EL (cell line): Measurements from ENCODE around the gene ERCC2.
"Not testable (repeated sequence)": the region's sequence is repeated elsewhere in the genome, so short reads cannot be mapped to it uniquely, and the experiment has no call there.

Experiments
- DNase-seq: peaks from one replicate; pipeline ENCODE4 v3.0.0-alpha.2; 2016

Gene ERCC2

DNA sequence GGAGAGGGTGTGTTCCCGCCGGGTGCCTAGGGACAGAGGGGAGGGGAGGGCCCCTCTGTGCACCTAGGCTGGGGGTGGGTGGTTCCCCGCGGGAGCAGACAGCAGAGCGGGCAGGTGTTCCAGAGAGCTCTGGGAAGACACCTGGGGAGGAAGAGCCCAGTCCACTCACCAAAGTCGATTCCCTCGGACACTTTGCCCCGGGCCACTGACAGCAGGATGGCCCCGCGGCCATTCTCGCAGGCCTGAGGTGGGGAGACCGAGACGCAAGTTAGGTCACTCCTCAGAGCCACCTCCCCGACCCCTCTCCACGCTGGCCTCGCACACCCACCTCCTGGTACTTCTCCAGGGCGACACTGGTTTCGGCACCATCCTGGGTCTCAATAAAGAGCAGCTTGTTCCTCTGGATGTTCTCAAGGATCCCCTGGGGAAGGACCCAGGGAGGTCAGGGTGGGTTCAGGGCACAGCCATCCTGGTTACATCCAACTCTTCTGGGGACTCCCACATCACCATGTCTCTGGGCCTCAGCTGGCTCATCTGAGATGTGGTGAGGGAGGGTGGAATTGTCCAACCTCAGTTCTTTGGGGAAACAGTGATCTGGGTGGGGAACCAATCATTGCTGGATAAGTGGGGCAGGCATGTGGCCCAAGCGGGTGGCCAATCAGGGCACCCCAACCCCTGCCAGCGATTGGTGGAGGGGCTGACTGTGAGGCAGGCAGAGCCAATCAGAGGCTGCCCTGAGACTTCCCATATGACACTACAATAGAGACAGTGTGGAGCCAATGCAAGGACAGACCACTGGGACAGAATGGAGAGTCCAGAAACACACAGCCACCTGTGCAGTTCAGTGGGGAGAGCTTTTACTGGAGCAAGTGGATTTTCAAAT, 17.2 kb downstream of the ERCC2 start:
- no peak for DNase-seq

DNA sequence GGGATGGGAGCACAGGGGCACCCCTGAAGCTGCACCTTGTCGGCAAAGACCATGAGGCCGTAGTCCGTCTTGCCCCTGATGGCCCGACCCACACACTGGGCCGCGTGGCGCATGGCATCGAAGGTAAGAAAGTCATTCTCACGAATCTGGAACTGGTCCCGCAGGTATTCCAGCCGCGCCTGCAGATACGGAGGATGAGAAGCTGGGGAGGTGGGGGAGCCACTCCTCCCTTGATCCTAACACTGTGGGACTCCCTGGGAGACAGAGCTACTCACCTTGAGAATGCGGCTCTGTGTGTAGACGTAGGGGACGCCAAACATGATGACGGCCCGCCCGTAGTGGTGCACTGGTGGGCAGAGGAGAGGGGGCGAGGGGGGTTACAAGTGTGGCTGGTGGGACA, 17.9 kb downstream of the ERCC2 start:
- no peak for DNase-seq

DNA sequence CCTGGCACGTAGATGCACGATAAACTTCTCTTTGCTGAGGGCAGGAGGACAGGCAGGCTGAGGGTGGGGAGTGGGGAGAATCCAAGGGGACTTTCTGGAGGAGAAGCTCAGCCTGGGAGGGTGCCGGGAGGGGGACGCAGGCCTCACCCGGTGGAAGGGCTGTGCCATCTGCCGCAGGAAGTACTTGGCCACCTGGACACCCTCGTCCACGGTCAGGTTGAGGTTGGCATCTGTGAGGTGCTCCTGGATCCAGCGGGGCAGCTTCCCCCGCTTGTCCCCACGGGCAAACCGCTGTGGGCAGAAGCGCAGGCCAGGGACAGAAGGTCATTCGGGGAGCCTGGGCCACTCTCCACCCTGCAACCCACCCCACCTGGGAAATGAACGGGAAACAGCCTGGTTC, 18.3 kb downstream of the ERCC2 start:
- DNase-seq: no peak

DNA sequence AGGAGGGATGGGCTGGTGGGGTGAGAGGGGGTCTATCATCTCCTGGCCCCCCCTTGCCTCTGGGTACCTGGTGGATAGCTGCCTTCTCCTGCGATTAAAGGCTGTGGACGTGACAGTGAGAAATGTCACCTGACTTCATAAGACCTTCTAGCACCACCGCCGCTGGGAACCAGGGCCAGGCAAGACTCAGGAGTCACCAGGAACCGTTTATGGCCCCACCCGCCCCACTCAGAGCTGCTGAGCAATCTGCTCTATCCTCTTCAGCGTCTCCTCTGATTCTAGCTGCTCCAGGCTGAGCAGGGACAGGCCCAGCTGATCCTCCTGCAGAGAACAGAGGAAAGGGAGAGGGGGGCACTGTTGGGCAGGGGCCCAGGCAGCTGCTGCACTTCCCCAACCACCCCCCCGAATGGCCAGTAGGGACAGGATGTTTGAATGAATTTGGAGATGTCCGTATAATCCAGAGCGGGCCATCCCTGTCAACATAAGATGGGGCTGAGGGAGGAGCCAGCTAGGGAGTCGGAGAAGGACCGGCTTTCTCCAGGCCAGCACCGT, 18.9 kb downstream of the ERCC2 start:
- no peak for DNase-seq

DNA sequence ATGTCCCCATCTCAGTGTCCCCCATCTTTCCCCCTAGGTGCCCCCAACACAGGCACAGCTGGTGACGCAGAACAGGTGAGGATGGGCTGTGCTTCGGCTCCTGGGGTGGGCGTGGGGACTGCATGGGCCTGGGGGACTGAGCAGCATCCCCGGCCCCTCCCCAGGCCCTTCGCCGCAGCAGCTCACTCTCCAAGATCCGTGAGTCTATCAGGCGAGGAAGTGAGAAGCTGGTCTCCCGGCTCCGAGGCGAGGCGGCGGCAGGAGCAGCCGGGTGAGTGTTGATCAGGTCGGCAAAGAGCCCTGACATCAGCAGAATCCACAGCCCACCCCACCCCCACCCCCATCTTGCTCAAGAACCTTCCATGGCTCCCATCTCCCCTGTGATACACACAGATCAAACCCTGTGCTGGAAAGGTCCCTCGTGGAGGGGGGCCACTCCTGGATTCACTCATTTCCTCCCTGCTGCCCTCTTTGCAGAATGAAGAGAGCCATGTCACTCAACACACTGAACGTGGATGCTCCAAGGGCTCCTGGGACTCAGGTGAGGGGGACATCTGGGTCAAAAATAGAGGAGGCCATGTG, 19.8 kb downstream of the ERCC2 start:
- DNase-seq: no peak

DNA sequence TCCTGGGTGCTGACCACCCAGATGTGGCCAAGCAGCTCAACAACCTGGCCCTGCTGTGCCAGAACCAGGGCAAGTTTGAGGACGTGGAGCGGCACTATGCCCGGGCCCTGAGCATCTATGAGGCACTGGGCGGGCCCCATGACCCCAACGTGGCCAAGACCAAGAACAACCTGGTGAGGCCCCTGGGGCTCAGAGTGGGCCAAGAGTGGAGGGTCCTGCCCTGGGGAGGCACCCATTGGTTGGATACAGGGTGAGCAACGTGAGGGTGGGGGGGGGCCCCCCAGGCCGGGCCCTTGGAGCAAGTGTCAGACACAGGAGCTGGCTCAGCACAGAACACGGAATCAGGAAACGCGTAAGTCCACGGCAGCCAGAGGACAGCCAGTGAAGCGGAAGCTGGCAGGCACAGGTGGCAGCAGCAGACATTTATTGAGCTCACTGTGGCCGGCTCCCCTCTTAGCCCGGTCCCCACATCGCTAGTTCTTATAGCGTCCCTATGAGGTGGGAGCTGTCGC, 20.9 kb downstream of the ERCC2 start:
- DNase-seq: no peak

DNA sequence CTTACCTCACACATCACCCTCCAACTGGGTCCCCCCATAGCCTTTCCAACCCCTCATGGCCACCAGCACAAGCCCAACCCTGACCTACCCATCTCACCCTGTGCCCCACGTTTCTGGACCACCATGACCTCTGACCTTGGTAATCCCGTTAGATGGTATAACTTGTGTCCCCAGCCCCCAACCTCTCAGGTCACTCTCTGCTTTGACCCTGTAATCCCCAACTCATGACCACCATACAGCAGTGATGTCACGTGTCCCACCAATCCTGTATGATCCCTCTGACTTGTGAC, 21.3 kb downstream of the ERCC2 start:
- no peak for DNase-seq

DNA sequence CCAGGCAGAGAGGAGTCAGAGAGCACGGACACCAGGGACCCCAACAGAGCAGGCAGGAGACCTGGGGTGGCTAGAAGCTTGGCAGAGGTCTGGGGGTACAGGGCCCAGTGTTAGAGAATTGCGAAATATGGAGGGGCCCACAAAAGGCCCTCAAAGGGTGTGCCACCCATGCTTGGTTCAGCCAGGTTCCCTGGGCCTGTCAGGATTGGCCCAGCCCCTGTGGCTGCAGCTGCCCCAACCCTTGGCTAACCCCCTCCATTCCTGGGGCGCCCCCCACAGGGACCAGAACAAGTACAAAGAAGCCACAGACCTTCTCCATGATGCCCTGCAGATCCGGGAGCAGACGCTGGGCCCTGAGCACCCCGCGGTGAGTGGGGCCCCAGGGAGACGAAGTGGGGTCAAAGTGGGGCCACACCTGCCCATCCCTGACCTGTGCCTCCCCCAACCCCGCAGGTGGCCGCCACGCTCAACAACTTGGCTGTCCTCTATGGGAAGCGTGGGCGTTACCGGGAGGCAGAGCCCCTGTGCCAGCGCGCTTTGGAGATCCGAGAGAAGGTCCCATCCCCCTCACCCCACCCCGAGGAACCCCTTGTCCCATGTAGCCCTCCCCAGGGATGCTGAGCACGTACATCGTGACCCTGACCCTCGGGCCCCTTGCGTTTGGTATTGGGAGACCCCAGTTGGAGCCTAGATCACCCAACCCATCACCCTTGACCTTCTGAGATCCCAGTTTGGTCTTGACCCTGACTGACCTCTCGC, 21.8 kb downstream of the ERCC2 start:
- DNase-seq: no peak

DNA sequence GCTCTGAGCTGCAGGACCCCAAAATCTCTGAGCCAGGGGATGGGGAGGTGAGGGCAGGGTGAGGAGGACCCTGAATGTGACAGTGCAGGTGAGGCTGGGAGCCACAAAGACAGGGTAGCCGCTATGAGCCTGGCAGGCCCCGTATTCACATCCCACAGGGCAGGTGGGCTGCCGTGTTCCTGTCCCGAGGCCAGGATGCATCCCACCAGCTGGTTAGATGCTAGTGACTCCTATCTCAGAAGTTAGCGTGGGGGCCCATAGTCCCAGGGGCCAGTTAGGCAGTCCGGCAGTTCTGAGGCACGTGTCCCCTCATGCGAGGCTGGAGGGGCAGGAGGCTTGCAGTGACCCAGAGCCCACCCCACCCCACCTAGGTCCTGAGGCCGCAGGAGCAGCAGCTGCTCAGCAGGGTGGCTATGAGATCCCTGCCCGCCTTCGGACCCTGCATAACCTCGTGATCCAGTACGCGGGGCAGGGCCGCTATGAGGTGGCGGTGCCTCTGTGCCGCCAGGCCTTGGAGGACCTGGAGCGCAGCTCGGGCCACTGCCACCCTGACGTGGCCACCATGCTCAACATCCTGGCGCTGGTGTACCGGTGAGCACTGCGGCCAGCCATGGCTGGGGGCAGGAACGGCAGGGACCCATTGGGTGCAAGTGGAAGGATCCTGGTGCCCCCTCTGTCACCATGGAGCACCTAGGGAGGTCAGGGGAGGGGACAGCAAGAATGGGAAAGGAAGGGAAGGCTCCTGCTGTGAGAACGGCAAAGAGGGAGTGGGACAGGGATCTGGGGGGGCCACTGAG, 22.6 kb downstream of the ERCC2 start:
- DNase-seq: no peak

DNA sequence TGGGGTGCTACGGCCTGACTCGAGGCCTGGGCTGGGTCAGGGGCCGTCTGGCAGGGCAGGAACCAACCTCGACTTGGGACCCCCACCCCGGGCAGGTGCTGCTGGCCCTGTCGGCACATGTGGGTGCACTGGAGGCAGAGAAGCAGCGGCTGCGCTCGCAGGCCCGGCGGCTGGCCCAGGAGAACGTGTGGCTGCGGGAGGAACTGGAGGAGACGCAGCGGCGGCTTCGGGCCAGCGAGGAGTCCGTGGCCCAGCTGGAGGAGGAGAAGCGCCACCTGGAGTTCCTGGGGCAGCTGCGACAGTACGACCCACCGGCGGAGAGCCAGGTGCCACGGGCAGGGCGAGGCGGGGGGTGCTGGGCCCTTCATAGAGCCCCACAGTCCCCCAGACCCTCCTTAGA, 23.9 kb downstream of the ERCC2 start:
- no peak for DNase-seq

DNA sequence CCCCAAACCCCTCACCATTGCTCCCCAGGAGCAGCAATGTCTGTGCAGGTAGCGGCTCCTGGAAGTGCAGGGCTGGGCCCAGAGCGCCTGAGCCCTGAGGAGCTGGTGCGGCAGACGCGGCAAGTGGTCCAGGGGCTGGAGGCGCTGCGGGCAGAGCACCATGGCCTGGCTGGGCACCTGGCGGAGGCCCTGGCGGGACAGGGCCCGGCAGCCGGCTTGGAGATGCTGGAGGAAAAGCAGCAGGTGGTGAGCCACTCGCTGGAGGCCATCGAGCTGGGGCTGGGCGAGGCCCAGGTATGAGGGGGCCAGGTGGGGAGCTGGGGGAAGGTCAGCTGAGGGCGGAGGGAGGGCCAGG, 24.9 kb downstream of the ERCC2 start:
- DNase-seq: no peak

DNA sequence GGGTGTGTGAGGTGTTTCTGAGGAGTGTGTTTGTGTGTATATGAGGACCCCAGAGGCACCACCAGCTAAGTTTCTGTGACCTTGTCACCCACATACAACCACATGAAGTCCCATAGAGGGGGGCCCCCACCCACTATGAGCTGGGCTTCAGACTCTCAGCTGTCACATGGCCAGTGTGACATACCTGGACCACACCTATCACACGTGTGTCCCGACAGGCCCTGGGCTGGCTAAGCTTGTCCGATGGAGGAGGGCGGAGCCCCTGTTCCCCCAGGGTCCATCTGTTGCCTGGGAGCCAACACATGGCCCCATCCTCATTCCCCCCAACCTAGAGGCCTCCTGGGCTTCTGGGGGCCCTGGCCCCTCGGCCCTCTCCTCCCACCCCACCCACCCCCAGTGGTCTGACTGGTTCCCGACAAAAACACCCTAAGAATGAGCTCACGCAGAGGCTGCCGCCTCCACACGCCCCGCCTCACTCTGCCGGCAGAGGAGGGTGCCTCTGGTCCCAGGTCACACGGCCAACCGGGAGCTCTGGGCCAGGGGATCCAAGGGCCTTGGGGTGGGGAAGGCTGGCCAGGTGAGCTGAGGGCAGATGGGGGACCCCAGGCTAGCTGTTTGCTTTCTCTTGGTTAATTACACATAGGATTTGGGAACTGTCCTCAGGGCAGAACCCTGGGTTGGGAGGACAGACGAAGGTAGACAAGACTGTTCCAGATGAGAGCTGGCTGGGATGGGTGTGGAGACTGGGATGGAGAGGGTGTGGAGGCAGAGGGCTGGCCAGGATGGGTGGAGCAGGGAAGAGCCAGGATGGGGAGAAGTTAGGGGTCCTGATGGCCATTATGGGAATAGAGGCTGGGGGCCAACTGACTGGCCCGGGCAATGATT, 25.5 kb downstream of the ERCC2 start:
- no peak for DNase-seq

DNA sequence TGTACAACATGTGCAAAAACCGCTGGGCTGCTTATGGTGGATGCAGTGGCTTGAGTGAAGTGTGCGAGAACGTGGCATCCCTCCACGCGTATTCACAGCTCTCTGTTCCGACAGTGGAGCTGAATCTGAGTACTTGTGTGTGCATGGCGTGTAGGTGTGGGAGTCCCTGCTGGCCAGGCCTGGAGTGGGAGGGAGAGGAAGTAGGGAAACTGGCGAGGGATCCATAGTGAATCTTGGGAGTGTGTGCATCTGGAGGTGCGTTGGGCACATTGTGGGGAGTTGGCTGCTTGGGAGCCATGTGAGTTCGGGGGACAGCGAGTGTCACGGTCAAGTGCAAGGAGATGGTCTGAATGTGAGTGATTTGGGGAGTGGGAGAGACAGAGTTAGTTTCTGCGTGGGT, 27.5 kb downstream of the ERCC2 start:
- DNase-seq: no peak

DNA sequence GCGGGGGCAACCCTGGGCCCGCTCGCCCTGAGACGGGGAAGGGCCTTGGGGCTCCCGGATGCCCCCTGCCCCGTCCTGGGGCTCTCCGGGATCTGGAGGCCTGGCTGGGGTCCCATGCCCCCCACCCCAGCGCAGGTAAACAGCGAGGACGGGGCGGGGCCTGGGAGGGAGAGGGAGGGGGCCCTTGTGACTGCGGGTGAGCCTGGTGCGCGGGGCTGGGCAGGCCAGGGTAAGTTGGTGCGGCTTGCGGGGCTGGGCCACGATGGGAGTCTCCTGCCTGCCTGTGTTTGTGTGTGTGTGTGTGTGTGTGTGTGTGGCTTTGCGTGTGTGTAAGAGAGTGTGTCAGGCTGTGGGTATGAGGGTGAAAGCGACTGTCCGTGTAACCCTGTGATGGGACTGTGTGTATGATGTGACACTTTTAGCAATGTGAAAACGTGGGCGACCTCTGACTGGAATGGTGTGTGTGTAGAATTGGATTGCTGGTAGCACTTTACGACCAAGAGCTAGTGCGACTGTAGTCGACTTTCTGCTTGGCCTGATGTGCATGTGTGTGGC, 29.4 kb downstream of the ERCC2 start:
- no peak for DNase-seq

DNA sequence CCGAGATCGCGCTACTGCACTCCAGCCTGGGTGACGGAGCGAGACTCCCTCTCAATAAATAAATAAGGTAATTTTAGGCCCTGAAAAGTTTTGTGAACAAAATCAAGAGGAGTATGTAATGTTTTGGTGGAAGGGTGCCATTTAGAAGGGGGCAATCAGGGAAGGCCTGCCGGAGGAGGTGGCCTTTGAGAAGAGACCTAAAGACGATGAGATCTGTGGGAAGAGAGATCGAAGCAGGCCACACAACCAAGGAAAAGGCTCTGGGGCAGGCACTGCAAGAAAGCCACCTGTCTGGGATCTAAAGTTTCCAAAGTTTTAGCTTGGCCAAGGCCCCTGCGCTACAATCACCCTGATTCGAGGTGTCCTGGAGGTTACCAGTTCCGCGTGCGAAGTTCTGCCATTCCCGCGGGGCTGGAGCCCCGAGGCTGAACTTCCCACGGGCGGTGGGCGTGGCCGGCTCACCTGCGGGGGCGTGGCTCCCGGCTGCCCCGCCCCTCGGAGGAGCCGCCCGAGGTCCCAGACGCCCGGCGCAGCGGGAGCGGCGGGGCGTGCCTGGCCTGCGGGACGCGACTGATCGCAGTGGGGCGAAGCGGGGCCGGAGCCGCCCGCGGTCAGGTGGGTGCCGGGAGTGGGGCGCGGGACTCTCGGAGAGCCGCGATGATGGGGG, 30.0 kb downstream of the ERCC2 start, which contains the start of gene KLC3:
KLC3 (plus strand) TSS at position 519 of the 667 bp plus-strand sequence. CDS start 4,792 bp downstream, outside the sequence.
- no peak for DNase-seq

DNA sequence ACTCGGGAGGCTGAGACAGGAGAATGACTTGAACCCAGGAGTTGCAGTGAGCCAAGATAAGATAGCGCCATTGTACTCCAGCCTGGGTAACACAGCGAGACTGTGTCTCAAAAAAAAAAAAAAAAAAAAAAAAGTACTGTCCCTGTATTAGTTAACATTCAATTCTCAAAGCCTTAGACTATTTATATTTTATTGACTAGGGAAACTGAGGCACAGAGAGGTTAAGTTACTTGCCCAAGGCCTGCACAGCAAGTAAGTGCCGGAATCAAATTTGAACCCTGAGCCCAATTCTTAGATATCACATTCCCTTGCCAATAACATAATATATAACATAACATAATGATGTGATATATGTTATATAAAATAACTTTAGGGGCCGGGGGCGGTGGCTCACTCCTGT, 30.7 kb downstream of the ERCC2 start:
- no peak for DNase-seq

DNA sequence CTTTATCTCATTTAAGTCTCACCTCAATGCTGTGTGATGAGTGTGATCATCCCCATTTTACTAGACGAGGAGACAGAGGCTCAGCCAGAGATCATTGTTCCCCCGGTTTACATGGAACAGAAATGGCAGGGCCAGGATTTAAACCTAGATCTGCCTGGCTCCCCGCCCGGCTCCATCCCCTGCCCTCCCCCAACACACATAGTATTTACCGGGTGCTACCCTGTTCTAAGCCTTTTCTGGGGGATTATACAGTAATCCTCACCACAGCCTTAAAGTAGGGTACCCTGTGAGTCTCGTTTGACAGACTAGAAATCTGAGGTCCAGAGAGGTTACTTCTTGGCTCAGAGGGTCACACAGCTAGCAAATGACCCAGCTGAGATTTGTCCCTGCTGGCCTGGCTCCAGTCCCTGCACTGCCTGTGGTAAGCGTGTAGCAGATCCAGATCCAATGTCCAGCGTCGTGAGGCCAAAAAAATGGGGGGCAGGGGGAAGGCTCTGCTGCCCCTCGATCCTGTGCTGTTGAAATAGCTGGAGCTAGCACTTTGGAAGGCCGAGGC, 33.6 kb downstream of the ERCC2 start:
- no peak for DNase-seq

DNA sequence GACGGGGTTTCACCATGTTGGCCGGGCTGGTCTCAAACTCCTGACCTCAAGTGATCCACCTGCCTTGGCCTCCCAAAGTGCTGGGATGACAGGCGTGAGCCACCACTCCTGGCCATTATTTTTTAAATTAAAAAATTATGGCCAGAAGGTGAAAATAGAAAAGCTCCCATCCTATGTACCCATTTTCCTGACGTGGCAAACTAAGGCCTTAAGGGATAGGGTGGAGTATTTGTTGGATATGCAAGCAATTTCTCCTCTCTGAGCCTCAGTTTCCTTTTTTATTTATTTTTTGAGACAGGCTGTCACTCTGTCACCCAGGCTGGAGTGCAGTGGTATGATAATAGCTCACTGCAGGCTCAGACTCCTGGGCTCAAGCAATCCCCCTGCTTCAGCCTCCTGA, 35.5 kb downstream of the ERCC2 start:
- not testable (repeated sequence) for DNase-seq

DNA sequence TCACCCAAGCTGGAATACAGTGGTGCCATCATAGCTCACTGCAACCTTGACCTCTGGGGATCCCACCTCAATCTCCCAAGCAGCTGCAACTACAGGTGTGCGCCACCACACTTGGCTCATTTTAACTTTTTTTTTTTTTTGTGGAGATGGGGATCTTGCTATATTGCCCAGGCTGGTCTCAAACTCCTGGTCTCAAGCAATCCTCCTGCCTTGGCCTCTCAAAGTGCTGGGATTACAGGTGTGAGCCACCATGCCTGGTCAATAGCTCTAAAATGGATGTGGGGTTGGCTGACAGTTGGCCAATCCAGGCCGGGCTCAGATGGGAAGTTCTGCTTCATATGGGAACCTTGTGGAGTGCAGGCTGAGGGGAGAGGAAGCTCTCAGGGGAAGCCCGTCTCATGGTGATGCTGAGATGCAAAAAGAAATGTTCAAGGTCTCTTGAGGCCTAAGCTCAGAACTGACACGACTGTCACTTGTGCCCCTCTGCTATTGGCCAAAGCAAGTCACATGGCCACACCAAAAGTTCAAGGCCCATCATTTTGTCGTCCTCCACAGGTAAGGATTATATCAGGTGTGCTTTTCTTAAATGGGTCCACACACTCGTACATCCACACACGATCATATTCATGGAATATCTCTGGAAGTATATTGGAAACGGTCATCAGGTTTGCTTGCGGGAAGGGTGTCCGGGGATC, 36.6 kb downstream of the ERCC2 start:
- DNase-seq: no peak

DNA sequence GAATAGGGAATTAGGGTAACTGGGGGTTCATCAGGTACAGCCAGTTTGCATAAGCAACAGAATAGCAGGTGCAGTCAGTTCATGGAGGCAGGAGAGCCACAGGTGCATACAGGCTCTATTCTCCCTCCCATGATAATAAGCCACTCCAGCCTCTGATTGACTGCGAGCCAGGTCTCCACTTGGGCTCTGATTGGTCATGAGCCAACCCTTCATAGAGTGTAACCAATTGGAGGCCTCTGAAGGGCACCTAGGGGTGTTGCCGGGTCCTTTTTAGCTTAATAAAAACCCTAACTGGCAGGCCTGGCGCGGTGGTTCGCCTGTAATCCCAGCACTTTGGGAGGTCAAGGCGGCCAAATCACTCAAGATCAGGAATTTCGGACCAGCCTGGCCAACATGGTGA, 39.0 kb downstream of the ERCC2 start:
- DNase-seq: no peak
